GM19438 (cell line): ENCODE data around the gene PLXDC2.

Experiments
- ATAC-seq: cut with Tn5 transposase; IDR thresholded peaks from one replicate; pipeline ENCODE4 v1.9.1; 2021; ENCODE audit warnings: low read depth; ENCODE audit not compliant: unreplicated experiment

Gene PLXDC2

DNA sequence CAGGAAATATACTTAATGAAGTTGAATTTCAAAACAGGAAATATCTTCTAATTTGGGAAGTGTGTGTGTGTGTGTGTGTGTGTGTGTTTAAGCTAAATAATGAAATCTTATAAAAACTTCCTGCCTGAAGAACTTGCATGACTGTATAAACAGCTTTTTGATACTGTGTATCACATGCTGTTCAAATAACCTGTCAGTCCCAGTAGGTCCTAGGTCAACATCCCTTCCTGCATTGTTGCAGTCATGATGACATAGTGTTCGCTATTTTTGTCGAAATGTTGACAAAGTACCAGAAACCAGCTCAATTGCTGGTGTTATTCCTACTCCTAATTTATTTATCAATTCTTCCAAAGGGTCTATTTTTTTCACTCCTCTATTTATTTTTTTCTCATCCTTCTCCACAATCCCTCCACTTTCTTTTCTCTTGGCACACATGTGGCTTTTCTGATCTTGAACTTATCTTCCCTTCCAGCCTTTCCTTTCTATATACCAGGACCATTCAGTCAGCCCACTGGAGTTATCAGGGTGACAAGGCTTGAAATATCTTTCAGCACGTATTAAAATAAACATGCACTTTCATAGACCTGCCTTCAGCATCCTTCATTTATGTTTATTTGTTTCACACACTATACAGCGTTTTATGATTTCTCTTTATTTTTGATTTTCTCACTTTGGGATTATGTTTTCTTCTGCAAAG, 115.8 kb downstream of the PLXDC2 start:
- no peak for ATAC-seq

DNA sequence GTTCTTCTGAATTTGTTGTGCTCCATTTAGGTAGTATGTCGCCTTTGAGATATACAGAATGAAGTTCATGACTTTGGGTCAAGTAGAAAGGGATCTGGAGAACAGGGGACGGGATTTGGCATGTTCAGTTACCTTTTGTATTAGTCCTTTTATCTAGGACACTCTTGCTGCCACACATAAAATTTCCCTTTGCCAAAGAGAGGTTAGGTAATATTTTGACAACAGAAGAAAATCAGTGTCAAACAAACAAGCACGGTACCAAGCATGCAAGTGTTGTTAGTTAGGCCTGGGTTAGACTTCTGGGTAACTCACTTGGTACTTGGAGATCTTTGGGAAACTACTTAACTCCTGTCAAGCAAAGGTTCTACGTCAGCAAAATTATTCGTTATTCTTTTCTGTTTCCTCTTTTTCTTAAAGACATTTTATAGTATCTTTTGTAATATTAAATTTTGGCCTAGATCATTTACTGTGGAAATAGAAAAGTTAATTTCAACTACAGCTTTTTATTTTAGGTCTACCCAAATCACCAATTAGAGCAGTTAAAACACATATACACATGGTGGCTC, 116.7 kb downstream of the PLXDC2 start:
- no peak for ATAC-seq

DNA sequence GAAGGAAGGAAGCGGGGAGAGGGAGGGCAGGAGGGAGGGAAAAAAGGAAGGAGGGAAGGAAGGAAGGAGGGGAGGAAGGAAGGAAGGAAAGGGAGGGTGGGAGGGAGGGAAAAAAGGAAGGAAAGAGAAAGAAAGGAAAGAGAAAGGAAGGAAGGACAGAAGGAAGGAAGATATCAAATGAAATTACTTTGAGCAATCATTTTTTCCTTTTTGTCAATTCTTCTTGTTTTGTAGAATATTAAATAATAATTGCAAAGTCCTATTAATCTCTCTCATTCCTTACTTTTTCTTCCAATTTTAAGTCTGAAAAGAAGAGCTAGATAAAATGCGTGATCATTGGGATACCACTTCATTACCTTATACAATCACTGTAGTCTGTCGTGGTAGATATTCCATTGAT, 117.5 kb downstream of the PLXDC2 start:
- no peak for ATAC-seq

DNA sequence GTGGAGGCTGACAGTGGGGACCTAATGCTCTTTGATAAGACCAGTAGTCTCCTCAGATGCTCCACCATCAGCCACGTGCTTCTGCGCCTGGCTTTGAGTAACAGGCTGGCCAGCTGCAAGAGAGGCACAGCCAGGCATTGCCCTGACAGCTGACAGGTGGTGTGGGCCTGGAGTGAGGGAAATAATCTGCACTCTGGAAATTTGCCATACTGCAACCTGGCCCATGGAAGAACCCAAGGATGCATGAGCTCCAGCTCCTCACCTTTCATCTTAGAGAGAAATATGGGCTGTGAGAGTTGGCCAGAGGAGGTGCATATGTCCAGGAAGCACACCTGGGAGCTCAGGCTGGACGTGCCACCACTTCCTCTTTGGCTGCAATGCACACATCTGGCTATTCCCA, 118.9 kb downstream of the PLXDC2 start:
- ATAC-seq, result no peak

- ATAC-seq, result no peak
These were observed 120.1 kb downstream of the PLXDC2 start for GRCh38 chr10:19936289-19936688.

DNA sequence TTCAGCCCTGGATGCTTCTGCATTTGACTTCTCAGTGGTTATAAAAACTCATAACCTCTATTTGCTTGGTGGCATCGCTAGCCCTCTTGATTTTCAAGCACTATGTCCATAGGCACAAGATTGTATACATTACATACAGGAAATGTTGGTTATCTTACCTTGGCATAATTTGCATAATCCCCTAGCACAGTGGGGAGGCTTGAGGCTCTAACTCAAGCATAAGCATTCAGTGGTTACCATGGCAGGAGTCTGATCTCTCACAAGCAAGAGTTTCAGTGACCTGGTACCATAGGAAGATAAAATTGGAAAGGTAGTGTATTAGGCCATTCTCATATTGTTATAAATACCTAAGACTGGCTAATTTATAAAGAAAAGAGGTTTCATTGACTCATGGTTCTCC, 121.8 kb downstream of the PLXDC2 start:
- no peak for ATAC-seq

- no peak for ATAC-seq
These were observed 125.1 kb downstream of the PLXDC2 start for GRCh38 chr10:19941206-19941880.

DNA sequence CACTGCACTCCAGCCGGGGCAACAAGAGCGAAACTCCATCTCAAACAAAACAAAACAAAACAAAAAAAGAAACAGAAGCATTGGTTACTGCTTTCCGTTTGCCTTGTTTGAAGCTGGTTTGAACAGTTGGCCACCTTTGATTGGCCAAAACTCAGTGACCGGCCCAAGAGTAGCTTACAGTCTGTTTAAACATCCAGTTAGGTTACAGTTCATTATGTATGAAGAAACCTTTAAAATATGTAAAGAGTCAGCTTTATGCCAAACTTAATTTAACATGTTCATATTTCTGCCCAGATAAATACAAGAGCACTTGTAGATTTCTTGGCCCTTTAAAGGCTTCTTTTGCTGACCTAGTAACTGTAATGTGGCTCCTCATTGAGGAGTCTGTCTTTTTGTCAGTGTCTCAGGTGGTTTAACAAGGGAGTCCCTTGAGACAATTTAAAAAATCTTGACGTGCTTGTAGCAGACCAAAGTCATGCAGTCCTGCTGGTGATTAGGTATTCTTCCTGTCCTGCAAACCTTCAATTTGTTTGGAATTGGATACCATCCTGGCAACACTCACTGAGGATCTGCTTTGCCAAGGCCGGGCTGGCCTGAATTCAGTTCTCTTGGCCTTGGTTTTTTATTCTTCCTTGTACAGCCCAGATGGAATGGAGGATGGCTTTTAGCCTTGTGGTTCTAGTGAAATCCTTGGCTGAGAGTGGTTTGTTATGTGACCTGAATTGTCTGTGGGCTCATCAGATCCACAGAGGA, 128.9 kb downstream of the PLXDC2 start:
- no peak for ATAC-seq

- no peak for ATAC-seq
These were observed 130.0 kb downstream of the PLXDC2 start for GRCh38 chr10:19946245-19946644.

GRCh38 chr10:19946791-19947190, 130.6 kb downstream of the PLXDC2 start:
- ATAC-seq, result peak; percentile 48

DNA sequence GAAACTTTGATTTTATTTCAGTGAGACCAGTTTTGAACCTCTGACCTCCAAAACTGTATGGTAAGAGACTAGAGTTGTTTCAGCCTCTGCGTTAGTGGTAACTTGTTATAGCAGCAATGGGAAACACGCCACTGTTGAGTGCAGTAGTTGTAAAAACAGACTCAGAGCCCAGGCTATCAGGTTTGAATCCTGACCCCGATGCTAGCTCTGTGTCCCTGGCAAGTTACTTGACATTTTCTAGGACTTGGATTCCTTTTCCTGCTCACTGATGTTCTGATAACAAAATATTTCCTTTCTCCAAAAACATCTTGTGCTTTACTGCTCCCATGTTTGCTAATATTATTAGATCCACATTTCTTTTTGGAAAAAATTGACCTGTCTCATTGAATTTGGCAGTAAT, 131.0 kb downstream of the PLXDC2 start:
- ATAC-seq, result no peak

GRCh38 chr10:19947656-19948055, 131.4 kb downstream of the PLXDC2 start:
- ATAC-seq, result no peak

GRCh38 chr10:19952224-19953010, 136.2 kb downstream of the PLXDC2 start:
- ATAC-seq, result no peak

DNA sequence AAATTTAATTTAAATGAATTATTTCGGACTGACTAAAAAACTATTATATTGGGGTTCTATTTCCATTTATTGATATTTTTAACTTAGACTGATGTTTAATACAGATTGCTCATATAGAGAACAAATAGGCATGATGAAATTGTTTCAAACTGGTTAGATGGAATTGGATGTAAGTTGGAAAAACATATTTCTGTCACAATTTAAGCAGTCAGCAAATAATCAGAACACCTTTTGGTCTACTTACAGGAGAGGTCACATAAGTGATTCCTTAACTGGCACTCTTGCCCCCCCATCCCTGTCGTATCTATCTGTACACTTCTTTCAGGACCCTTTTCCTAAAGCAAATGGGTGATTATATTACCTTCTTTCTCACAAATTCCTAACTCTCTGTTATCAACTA, 138.4 kb downstream of the PLXDC2 start:
- no peak for ATAC-seq

DNA sequence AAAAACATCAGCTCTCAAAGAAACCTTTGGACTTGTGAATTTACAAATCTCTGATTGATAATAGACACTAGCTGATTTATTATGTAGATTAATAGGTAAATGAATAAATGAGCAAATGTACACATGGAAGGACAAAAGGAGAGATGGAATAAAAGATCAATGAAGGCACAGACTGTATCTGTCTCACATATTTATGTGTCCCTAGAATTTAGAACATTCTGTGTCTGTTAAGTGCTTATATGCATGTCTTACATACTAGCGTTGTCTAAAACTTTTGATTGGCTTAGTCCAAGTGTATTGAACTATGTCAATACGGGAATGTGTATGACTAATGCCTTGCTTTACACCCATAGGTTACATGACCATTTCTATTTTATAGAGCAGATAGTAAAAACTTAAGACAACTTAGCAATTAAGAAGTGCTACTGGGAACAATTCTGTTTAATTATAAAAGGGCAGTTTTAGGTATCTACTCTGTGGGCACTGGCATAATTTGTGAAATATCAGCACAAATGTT, 140.3 kb downstream of the PLXDC2 start:
- no peak for ATAC-seq

DNA sequence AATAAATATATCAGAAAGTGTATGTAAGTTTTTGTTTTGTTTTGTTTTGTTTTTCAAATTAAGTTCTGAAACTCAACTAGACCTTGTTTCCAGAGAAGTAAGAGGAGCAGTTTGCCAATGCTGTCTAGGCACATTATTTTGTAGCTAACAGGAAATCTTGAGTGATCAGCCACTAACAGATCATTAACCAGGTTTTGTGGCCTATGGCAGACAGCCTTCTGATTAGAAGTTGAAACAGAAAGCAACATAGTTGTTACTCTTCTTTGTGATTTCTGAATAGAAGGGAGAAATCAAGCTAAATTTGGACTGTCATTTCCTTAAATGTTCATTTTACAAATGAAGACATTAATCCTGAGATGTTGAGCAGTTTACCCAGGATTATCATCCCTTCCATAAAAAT, 142.6 kb downstream of the PLXDC2 start:
- ATAC-seq, result peak; percentile 98

- no peak for ATAC-seq
These were observed 145.1 kb downstream of the PLXDC2 start for GRCh38 chr10:19961076-19962053.

DNA sequence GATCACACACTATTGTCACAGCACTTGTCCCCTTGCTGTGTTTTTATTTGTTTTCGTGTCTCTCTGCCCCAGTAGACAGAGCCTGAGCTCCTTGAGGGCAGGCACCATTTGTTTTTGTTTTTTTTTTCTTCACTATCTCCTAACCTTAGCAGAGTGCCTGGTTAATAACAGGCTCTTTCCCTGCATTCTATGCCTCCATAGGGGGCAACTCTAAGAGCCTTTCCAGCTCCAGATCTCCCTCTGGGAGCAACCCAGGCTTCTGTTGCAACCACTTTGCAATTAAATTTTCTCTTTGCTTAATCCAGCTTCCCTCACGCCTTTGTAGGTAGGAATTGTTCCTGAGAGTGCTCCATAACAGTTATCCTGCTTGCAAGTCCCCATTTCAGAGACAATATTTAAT, 148.4 kb downstream of the PLXDC2 start:
- no peak for ATAC-seq

- no peak for ATAC-seq
These were observed 150.5 kb downstream of the PLXDC2 start for GRCh38 chr10:19966751-19967150.
